MM.1S (cell line): Measurements from ENCODE around the gene AUTS2.

Source experiments
- DNase-seq: peaks from one replicate; pipeline ENCODE4 v3.0.0-alpha.2; 2015
- H2AFZ ChIP-seq: fragments of 300-600 bp; sonication (generic); 2 replicates; pipeline ENCODE4 v1.6.0; 2016; ENCODE audit warnings: antibody characterized with exemption, low read length
- H3F3A ChIP-seq: fragments of 300-600 bp; sonication (generic); 2 replicates; pipeline ENCODE4 v1.6.1; 2016; ENCODE audit warnings: mild to moderate bottlenecking, antibody characterized with exemption, low read length, moderate library complexity, mixed read lengths; ENCODE audit not compliant: insufficient read depth
- H3K27ac ChIP-seq: fragments of 300-600 bp; sonication (generic); 2 replicates; pipeline ENCODE4 v1.5.1; 2016; ENCODE audit warnings: mild to moderate bottlenecking, low read length
- H3K27me3 ChIP-seq: fragments of 300-600 bp; sonication (generic); replicated peaks from 2 replicates; pipeline ENCODE4 v1.6.0; 2016; ENCODE audit warnings: low read length; ENCODE audit not compliant: insufficient read depth
- H3K36me3 ChIP-seq: fragments of 300-600 bp; sonication (generic); replicated peaks from 2 replicates; pipeline ENCODE4 v1.6.1; 2016; ENCODE audit warnings: mild to moderate bottlenecking, low read length, mixed read lengths; ENCODE audit not compliant: insufficient read depth
- H3K4me1 ChIP-seq: fragments of 300-600 bp; sonication (generic); 2 replicates; pipeline ENCODE4 v1.6.1; 2016; ENCODE audit warnings: low read length, mixed read lengths
- H3K4me2 ChIP-seq: fragments of 300-600 bp; sonication (generic); 2 replicates; pipeline ENCODE4 v1.6.0; 2016; ENCODE audit warnings: low read depth, low read length
- H3K4me3 ChIP-seq: fragments of 300-600 bp; sonication (generic); 2 replicates; pipeline ENCODE4 v1.5.1; 2016; ENCODE audit warnings: low read length, mixed read lengths
- H3K79me2 ChIP-seq: fragments of 300-600 bp; sonication (generic); 2 replicates; pipeline ENCODE4 v1.6.1; 2016; ENCODE audit warnings: mixed run types, low read length, mixed read lengths
- H3K9ac ChIP-seq: fragments of 300-600 bp; sonication (generic); 2 replicates; pipeline ENCODE4 v1.6.1; 2016; ENCODE audit warnings: low read length, mixed read lengths
- H3K9me2 ChIP-seq: fragments of 300-600 bp; sonication (generic); replicated peaks from 2 replicates; pipeline ENCODE4 v1.6.1; 2016; ENCODE audit warnings: mild to moderate bottlenecking, low read length, mixed read lengths; ENCODE audit not compliant: insufficient read depth
- H3K9me3 ChIP-seq: fragments of 300-600 bp; sonication (generic); replicated peaks from 2 replicates; pipeline ENCODE4 v1.6.1; 2016; ENCODE audit warnings: mild to moderate bottlenecking, low read length, mixed read lengths; ENCODE audit not compliant: insufficient read depth
- H4K20me1 ChIP-seq: fragments of 300-600 bp; sonication (generic); 2 replicates; pipeline ENCODE4 v1.6.1; 2016; ENCODE audit warnings: mild to moderate bottlenecking, low read length, moderate library complexity, mixed read lengths; ENCODE audit not compliant: insufficient read depth
- CTCF ChIP-seq: fragments of 300-600 bp; sonication (generic); IDR thresholded peaks from 2 replicates; pipeline ENCODE4 v1.5.1; 2016; ENCODE audit warnings: antibody characterized with exemption, low read length, mixed read lengths
- EZH2 ChIP-seq: fragments of 300-600 bp; sonication (generic); optimal IDR thresholded peaks from 2 replicates; pipeline ENCODE3; 2017; ENCODE audit warnings: low read depth, mild to moderate bottlenecking, antibody characterized with exemption, low read length, mixed read lengths
- EZH2phosphoT487 ChIP-seq: fragments of 300-600 bp; sonication (generic); IDR thresholded peaks from 2 replicates; pipeline ENCODE4 v1.6.1; 2018; ENCODE audit warnings: antibody characterized with exemption, low read length

AUTS2 gene

DNA sequence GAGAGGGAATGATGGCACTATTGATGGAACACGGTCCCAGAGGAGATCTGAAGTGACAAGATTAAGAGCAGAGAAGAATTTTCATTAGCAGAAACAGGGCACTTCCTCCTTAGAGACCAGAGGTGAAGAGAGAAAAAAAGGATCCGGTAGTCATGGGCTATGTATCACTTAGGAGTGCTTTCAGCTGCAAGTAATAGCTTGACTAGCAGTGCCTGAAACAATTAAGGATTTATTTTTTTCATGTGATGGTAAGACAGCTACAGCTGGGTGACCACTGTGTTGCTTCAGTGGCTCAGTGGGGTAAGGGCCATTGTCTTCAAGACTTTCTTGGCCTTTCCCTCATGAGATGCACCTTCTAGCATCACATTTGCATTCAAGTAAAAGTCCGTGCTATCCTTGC, 1018.5 kb downstream of the AUTS2 start:
- no peak overlapping the region for H3K27ac ChIP-seq
- no peaks in the 10 kb centered on the region for H4K20me1 ChIP-seq
- H3K36me3 ChIP-seq: no peaks in the 10 kb centered on the region
- no peak overlapping the region for H3K4me2 ChIP-seq
- TF ChIP-seq CTCF (no peak), EZH2 (no peak), EZH2phosphoT487 (no peak)
- no peak for DNase-seq
- H2AFZ ChIP-seq: no peak overlapping the region
- H3K9me2 ChIP-seq: no peaks in the 10 kb centered on the region
- H3K9me3 ChIP-seq: no peaks in the 10 kb centered on the region
- H3K4me3 ChIP-seq: no peak overlapping the region
- H3K27me3 ChIP-seq: no peaks in the 10 kb centered on the region
- H3K4me1 ChIP-seq: no peaks in the 10 kb centered on the region
- no peaks in the 10 kb centered on the region for H3F3A ChIP-seq
- H3K9ac ChIP-seq: no peak overlapping the region
- H3K79me2 ChIP-seq: no peaks in the 10 kb centered on the region

DNA sequence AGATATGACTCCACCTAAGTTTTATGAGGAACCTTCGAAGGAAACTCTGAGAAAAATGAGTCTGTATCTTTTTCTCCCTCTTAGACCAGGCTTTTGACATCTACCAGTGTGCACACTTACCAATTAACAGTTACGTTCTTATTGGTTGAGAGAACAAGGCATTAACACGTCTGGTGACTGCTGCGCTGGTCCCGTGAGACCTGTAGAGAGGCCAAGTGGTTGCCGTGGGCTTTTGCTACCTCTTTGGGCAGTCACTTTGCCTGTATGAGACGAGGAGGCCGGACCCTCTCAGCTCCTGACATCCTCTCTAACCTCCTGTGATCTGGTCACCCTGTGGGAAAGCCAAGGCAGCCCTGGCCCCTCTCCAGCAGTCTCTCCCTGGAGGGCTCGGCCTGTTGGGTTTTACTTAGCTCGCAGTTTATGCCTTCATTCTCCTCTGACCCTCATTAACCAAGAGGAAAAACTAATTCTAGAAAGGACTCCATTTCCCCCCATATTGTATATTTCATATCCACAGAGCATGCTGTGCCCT, 1019.8 kb downstream of the AUTS2 start:
- TF ChIP-seq CTCF (no peak), EZH2phosphoT487 (no peak), EZH2 (no peak)
- Histone ChIP-seq H3K9ac (no peak overlapping the region), H3K36me3 (no peaks in the 10 kb centered on the region), H2AFZ (no peak overlapping the region), H3F3A (no peaks in the 10 kb centered on the region), H3K4me3 (no peak overlapping the region), H4K20me1 (no peaks in the 10 kb centered on the region), H3K9me2 (no peaks in the 10 kb centered on the region), H3K27ac (no peak overlapping the region), H3K27me3 (no peaks in the 10 kb centered on the region), H3K4me1 (no peaks in the 10 kb centered on the region), H3K9me3 (no peaks in the 10 kb centered on the region), H3K79me2 (no peaks in the 10 kb centered on the region), H3K4me2 (no peak overlapping the region)
- no peak for DNase-seq

DNA sequence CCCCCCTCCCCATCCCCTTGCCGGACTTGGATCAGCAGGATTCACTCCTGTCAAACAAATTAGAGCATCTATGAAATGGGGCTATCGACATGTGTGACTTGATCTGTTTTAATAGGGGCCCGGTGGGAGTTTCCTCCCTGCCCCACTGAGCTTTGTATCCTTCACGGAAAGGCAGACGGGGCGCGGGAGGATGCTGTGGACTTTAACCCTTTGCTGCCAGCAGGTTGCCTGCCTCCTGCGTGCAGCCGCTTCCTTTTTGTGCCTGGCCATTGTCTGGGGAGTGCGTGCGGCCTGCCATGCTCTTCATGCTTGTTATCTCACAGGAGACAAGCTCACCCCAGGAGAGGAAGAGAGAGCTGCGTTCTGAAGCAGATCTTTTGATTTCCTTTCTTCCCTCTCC, 1020.9 kb downstream of the AUTS2 start:
- Histone ChIP-seq H3K79me2 (no peaks in the 10 kb centered on the region), H3K4me2 (no peak overlapping the region), H3K9me2 (no peaks in the 10 kb centered on the region), H3K36me3 (no peaks in the 10 kb centered on the region), H3K27ac (no peak overlapping the region), H2AFZ (no peak overlapping the region), H3K9ac (no peak overlapping the region), H3K4me1 (no peaks in the 10 kb centered on the region), H3F3A (no peaks in the 10 kb centered on the region), H3K27me3 (no peaks in the 10 kb centered on the region), H3K9me3 (no peaks in the 10 kb centered on the region), H3K4me3 (no peak overlapping the region), H4K20me1 (no peaks in the 10 kb centered on the region)
- TF ChIP-seq EZH2phosphoT487: no peak
- no peak for TF ChIP-seq EZH2
- TF ChIP-seq CTCF: no peak
- no peak for DNase-seq

GRCh38 chr7:70619659-70620058, 1021.4 kb downstream of the AUTS2 start:
- DNase-seq: no peak
- H3K9me2 ChIP-seq: no peaks in the 10 kb centered on the region
- H3K4me3 ChIP-seq: no peak overlapping the region
- H3K27me3 ChIP-seq: no peaks in the 10 kb centered on the region
- no peaks in the 10 kb centered on the region for H3K4me1 ChIP-seq
- no peaks in the 10 kb centered on the region for H3F3A ChIP-seq
- no peak overlapping the region for H3K27ac ChIP-seq
- no peaks in the 10 kb centered on the region for H3K36me3 ChIP-seq
- TF ChIP-seq EZH2: no peak
- no peak overlapping the region for H2AFZ ChIP-seq
- H4K20me1 ChIP-seq: no peaks in the 10 kb centered on the region
- no peak overlapping the region for H3K9ac ChIP-seq
- no peak overlapping the region for H3K4me2 ChIP-seq
- no peaks in the 10 kb centered on the region for H3K79me2 ChIP-seq
- H3K9me3 ChIP-seq: no peaks in the 10 kb centered on the region
